Measurements from ENCODE around the gene ERLEC1.

DNA sequence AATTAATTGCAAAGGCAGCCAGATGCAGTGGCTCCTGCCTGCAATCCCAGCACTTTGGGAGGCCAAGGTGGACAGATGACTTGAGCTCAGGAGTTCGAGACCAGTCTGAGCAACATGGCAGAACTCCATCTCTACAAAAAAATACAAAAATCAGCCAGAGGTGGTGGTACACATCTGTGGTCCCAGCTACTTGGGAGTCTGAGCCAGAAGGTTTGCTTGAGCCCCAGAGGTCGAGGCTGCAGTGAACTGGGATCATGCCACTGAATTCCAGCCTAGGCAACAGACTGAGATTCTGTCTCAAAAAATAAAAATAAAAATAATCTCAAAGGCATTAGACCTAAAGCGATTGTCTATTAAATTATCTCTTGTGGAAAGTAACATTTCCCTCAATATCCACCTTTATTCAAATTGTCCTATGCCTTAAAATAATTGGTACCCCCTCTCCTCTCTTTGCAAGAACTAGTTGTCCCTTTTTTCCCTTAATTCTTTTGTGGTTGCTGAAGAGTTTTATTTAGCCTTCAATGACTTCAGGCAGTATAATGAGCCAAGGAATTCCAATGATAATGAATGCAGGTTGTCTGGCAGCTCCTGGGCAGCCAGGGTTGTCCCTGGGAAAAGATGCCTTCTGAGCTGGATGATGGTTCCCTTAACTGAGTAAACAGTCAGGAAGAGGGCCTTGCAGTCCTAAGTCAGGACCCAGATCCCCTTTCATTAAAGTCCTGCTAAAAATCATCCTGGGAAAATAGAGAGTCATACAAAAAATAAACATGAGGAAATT is 40.7 kb downstream of the ERLEC1 start:
- TF ChIP-seq, protein P1, sequence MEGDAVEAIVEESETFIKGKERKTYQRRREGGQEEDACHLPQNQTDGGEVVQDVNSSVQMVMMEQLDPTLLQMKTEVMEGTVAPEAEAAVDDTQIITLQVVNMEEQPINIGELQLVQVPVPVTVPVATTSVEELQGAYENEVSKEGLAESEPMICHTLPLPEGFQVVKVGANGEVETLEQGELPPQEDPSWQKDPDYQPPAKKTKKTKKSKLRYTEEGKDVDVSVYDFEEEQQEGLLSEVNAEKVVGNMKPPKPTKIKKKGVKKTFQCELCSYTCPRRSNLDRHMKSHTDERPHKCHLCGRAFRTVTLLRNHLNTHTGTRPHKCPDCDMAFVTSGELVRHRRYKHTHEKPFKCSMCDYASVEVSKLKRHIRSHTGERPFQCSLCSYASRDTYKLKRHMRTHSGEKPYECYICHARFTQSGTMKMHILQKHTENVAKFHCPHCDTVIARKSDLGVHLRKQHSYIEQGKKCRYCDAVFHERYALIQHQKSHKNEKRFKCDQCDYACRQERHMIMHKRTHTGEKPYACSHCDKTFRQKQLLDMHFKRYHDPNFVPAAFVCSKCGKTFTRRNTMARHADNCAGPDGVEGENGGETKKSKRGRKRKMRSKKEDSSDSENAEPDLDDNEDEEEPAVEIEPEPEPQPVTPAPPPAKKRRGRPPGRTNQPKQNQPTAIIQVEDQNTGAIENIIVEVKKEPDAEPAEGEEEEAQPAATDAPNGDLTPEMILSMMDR (IDR thresholded peaks at IDR 0.05), result no peak
- TF ChIP-seq CHD2 (IDR thresholded peaks at IDR 0.05; ENCODE audit: low read length, partially characterized antibody) (no peak), ZFP36 (IDR thresholded peaks at IDR 0.05; ENCODE audit: borderline replicate concordance, partially characterized antibody) (no peak), HDAC2 (IDR thresholded peaks at IDR 0.05) (no peak), GATA3 (IDR thresholded peaks at IDR 0.05; ENCODE audit: borderline replicate concordance) (no peak), POLR2A (IDR thresholded peaks at IDR 0.05; ENCODE audit: low read length) (no peak), KDM1A (IDR thresholded peaks at IDR 0.05; ENCODE audit: low read depth) (no peak), BHLHE40 (IDR thresholded peaks at IDR 0.05; ENCODE audit: low read depth, low read length) (no peak), MAFK (IDR thresholded peaks at IDR 0.05; ENCODE audit: partially characterized antibody) (no peak), CHD4 (IDR thresholded peaks at IDR 0.05; ENCODE audit: borderline replicate concordance) (no peak)
- TF ChIP-seq, protein P2, sequence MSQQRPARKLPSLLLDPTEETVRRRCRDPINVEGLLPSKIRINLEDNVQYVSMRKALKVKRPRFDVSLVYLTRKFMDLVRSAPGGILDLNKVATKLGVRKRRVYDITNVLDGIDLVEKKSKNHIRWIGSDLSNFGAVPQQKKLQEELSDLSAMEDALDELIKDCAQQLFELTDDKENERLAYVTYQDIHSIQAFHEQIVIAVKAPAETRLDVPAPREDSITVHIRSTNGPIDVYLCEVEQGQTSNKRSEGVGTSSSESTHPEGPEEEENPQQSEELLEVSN (IDR thresholded peaks at IDR 0.05; ENCODE audit: borderline replicate concordance, low read depth), result no peak
- TF ChIP-seq, protein P3, sequence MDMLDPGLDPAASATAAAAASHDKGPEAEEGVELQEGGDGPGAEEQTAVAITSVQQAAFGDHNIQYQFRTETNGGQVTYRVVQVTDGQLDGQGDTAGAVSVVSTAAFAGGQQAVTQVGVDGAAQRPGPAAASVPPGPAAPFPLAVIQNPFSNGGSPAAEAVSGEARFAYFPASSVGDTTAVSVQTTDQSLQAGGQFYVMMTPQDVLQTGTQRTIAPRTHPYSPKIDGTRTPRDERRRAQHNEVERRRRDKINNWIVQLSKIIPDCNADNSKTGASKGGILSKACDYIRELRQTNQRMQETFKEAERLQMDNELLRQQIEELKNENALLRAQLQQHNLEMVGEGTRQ (IDR thresholded peaks at IDR 0.05), result no peak
- TF ChIP-seq, protein P4, sequence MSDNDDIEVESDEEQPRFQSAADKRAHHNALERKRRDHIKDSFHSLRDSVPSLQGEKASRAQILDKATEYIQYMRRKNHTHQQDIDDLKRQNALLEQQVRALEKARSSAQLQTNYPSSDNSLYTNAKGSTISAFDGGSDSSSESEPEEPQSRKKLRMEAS (IDR thresholded peaks at IDR 0.05), result no peak
